ENCODE data around the gene THBS2.

THBS2 gene

DNA sequence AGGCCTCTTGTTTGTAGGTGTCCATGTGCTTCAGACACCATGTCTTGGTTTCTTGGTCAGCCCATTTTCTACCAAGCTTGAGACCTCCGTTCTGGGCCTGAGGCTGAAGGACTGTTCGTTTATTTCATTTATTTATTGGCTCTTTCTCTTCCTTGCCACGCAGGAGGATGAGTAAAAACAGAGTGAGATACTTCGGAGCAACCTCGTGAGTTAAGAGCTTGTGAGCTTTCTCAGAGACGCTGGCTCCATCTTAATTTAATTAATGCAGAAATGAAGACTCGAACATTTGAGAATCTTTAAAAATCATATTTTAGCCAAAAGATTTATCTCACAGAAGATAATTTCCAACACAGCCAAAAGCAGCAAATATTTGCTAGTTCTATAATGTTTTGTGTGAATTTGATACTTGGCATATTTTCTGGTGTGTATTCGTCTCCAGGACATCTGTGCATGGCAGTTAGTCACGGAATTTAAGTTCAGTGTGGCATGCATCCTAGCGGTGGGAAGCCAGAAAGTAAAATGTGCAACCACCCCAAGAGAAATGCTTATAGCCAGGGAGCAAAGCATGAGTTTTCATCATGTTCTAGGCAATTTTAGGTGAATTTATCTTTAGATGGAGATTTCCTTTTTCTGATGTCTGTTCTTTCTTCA lies 76.0 kb downstream of the THBS2 start:
- DNase-seq = no peak

DNA sequence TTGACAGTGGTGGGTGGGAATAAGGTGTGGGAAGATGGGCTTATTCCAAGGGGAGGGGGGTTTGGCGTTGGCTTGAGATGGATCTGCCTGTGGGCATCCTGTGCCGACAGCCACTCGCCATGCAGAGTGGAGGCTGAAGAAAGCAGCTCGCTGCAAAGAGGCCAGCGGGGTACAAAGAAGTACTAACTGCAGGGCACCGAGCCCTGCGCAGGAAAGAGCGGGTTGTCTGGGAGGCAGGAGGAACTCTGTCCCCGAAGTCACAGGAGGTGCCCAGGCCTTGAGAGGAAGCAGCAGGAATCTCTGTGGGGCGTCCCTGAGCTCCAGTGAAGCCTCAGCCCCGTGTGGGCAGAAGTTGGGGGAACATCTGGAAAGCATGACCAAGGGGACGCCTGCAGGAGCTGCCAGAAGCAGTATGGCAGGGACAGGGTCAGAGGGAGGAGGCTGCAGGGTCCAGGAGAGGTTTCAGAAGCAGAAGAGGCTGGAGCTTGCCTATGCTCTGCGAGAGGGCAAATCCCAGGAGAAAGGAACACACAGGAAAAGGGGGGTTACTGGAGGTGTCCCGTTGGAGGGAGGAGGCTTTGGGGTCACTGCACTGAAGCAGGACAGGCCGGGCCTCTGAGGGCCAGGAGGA lies 77.2 kb downstream of the THBS2 start:
- DNase-seq = no peak

DNA sequence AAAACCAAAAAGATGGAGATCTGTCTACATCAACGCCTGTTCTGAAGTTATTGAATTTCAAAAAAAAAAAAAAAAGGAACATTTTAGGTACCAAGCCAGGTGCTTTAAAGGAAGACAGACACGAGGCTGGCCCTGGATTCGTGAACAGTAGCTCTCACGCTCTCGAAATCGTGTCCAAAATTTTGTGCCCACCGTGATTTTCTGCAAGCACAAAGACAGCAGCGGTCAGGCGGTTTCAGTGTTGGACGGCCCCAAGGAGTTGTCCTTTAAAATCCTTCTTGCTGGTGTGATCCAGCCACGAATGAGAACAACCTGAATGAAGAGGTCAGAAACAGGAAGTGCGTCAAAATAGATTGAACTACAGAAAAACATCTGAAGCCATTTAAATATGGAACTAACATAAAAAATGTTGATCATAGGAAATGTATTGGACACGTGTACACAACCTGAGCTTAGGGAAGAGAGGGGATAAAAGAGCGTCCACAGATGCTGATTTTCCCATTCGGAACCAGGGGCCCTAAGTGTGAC lies 78.2 kb downstream of the THBS2 start:
- no peak for DNase-seq

DNA sequence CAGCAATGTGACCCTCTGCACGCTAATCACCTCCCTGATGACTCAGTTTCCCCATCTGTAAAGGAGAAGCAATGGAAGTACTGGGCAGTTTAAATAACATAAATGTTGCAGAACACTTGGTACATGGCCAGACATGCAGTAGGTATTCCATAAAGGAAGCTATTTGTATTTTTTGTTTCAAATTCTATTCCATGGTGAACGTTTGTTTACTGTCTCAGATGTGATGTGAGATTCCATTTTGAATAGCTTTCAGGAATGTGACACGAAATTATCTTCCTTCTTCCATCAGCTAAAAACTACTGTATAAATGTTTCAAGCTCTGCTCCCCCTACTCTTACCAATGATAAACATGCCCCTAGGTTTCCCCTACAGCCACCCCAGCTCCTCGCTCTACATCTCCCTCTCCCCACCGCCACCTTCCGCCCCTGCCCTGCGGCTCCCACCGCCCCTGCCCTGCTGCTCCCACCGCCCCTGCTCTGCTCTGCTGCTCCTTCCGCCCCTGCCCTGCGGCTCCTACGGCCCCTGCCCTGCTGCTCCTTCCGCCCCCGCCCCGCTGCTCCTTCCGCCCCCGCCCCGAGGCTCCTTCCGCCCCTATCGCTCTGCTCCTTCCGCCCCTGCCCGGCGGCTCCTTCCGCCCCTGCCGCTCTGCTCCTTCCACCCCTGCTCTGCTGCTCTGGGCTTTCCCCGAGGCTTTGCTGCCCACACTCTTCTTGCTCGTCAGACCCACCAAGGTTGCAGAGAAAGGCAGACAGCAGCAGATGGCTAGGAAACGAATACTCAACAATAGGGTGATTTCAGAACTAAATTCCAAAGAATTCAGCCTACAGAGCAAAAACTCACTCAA lies 78.9 kb downstream of the THBS2 start:
- DNase-seq = no peak

DNA sequence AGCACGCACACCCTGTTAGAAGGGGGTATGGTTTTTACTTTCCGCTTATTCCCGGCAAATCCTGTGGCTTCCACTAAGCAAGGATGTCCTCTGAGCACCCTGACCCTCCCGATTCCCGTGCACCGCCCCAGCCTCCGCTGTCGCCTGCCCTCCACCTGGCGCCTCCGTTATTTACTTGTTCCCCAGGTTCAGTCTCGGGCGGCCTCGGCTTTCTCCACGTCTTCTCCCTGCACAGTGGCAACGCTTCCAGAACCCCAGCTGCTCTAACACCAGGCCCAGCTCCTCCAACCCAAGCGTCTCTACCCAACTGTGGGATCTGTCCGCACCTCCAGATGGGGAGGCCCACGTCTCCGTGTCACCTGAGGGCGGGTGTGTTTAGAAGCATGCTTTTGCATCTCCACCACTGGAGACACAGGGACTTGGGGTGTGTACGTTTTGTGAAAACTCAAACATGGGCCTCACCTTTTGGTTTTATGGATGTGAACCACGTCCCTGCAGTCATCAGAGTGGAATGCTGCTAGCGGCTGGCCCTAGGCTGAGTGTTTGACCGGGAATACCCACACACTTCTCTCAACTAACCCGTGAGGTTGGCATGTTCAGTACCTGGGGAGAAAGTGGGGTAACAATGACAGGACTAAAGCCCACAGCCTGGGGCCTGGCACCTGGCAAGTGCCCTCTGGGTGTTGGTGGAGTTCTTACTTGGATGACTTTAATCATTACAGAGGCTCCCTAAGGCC lies 79.9 kb downstream of the THBS2 start:
- no peak for DNase-seq

DNA sequence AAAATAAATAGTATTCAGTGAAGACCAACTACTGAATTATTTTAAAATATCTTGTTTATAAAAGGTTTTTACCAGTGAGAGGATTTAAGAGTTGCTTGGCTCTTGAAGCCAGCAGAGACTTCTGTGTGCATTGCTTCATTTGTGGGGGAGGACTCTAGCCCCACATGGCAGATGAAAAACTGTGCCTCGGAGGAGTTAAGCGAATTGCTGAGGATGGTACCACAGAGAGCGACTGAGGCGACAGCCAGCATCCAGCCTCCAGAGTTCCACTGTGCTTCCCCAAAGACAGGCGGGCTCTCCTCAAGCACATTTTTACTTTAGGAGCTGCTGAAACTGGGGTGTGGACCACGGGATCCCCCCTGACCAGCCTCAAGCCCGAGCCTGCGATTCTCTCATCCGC lies 80.7 kb downstream of the THBS2 start:
- no peak for DNase-seq

DNA sequence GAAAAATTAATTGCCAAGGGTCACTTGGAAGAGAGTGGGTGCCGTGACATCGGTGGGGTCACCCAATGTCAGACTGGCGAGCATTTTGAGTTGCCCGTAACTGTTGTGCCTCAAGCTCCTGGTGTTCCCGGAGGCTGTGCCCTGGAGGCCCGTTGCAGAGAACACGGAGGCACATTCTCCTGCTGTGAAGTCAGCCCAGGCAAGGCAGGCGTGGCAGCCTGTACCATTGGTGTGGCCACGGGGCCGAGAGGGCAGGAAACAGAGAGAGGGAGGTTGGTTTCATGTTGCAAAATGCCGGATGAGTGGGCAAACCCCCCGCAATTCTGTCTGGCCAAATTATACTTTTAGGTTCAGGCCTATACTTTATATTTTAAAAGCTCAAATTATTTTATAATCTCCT lies 81.2 kb downstream of the THBS2 start:
- no peak for DNase-seq

DNA sequence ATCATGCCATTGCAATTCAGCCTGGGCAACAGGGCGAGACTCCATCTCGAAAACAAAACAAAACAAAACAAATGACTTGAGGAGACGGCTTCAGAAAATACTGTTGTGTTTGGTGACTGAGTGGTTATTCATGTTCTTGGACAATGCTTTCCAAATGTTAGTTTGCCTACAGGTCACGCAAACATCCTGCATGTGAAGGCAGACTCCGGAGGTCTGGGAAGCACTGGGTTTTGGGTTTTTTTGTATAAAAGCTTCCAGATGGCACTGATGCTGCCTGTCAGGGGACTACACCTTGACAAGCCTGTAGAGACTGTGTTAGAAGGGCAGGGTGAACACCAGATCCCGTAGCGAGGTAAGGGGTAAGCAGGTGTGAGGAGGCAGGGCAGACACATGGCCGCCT lies 81.7 kb downstream of the THBS2 start:
- no peak for DNase-seq

DNA sequence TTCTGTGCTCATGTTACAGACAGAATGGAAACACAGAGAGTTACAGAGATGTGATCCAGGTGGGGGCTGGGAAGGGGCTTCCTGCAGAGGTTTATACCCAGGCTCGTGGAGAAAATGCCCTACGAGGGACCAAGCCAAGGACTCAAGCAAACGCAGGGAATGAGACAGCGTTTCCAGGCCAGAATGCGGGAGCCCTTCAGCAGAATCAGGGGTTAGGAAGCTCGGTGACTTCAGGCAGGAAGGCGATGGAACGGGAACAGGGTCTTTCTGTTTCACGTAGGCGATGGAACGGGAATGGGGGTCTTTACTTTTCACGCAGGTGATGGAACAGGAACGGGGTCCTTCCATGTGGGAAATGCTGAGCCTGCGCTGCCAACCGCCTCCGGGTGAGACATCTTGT lies 82.6 kb downstream of the THBS2 start:
- no peak for DNase-seq

DNA sequence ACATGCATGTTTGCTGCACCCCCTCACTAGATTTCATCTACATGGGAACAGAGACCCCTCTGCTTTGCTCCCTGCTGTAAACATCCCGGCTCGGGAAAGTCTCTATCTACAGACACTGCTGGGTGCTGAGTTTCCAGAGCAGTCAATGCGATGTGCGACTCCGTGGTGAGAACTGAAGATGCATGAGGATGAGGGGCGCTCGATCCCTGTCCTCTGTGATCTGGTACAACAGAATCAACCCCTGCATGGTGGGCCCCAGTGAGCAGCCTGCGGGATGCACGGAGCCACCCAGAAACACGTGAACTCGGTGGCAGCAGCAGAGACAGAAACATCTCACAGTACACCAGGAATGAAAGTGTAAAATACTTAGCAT lies 83.1 kb downstream of the THBS2 start:
- no peak for DNase-seq

DNA sequence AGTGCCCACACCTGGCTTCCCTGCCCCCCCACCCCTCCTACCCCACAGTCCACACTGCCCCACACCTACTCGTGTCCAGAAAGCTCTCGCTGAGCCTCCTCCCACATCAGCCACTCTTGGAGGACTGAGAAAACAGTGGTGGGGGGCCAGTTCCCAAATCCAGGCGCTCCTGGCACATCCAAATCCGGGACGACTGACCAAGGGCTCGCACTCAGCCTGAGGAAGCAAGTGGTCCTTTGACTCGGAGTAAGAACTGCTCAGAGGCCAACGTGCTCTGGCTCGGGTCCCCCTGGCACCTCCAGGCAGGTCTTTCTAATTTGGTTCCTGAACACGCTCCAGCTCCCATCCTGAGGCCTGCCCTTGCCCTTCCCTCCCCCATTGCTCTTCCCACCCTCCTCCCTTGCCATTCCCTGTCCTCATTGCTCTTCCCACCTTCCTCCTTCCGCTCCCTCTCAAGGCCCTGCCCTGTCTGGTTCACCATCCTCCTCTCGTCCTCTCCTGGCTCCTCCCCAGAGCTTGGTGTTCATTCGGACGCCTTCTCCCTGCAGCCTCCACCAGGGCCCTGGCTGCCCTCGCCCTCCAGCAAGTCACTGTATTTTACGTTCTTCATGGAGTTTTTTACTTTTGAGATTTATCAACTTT lies 83.6 kb downstream of the THBS2 start:
- DNase-seq = no peak

DNA sequence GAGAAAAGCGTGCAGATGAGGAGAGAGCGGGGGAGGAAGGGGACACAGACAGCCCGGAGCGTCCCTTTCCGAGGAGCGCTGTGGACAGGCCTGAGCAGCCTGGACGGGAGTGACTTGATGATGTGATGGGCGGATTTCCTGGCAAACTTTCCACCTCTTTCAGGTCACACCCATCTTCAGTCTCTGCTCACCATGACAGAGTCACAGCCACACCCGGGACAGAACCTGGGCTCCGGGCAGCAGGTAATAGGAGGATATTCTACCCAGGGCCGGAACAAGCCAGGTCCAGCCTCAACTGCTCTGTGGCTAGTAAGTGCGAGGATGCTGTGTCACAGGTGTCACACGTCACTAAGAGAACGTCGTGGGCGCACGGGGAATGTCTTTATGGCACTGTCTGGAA lies 84.3 kb downstream of the THBS2 start:
- no peak for DNase-seq

DNA sequence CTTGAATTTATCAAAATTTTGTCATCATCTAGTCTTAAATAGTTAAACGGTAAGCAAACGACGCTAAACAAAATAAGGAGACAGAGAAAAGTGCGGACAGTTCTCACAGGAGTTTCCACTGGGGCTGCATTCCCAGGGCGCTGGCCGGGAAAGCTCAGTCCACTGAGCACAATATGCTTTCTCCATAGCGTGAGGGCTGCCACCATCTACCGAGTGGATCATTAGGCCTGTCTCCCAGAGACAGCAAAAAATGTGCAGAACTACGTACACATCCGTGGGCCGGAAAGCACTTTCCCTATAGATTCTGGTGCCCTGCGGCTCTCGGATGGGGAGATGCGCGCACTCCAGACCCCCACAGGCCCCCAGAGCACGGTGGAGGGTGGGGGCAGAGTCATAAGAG lies 84.9 kb downstream of the THBS2 start:
- DNase-seq = no peak

DNA sequence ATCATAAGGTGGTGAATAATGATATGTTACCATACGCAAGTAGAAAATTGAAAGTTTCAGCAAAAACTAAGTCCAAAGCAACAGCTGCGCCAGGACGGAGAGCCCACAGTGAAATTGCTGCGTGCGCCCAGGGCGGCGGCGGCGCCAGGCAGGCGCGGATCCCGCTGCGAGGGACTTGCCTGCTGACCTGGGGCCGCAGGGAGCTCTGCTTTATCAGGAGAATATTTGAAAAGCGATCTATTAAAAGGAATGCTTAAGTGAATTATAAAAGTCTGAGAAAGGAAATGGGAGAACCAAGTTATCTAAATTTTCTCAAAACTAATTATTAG lies 85.4 kb downstream of the THBS2 start:
- no peak for DNase-seq

DNA sequence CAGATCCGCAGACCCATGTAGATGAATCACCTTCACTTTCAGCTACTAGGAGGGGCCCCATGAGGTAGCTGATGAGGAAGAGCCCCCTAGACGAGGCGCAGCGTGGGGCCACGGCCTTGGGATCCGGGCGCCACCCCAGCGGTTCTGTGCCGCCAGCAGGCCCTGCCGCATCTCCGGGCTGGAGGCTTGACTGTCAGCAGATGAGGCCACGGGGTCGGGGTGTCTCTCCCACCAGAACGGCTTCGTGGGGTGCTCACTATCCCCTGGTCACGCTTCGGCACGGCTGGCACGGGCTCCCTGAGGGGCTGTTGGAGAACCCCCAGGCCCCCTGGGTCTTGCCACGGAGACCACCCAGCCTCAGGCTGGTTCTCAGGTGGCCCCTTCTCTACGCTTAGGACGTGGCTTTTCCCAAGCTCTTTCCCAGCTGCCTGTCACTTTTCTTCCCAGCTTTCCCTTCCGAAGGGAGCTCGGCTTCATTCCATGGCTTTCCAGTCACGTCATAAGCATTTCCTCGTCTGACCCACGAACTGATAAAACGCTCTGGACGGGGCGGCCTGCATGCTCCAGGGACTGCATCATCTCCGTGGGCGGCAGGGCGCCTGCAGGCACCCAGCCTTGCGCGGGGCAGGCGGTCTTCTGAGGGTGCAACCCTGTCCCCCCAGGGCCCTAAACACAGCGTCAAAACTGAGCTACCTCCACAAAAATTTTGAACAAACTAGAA lies 85.9 kb downstream of the THBS2 start:
- DNase-seq = no peak

DNA sequence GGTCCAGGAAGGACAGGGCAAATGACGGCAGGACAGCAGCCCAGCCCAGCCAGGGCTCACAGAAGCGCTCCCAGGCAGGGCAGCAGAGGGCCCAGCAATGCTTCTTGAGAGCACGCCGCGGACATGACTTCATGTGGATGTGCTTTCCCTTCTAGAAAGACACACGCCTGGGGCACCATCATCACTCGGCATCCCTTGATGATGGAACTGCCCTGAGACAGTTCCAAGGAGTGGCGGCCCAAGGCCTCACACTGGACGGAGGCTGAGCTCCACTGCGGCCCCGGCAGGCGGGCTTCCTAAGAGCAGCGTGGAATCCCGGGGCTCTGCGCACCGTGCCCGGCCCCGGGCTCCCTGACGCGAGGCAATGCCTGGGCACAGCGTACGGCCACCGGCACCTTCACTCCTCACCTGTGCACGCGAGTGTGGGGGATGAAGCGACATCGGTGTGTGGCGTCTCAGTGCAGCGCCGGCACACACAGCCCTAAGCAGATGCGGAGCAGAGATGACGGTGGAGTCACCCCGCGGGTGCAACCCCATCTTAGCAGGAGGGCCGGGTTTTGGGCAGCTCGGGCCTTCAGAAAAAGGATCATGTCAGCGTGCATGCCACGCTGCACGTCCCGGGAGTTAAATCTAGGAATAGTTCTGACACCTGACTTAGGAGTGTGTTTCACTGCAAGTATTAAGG lies 86.6 kb downstream of the THBS2 start:
- DNase-seq = no peak

All from suppressor macrophage treated with lipopolysaccharide for 1 hour (primary cell).